GM04504 (cell line): ENCODE data around the gene P2RX5.

Experiments
- DNase-seq: peaks from one replicate; pipeline ENCODE4 v3.0.0-alpha.2; 2012; ENCODE audit warnings: low read depth

P2RX5 gene

GRCh38 chr17:3681057-3681456, 14.9 kb downstream of the P2RX5 start:
- DNase-seq, result no peak

- no peak for DNase-seq
These were observed 16.3 kb downstream of the P2RX5 start for GRCh38 chr17:3679531-3680126.

- DNase-seq, result no peak
These were observed 17.0 kb downstream of the P2RX5 start for GRCh38 chr17:3678821-3679530.

GRCh38 chr17:3678095-3678820, 17.7 kb downstream of the P2RX5 start:
- DNase-seq, result no peak

- no peak for DNase-seq
These were observed 20.1 kb downstream of the P2RX5 start for GRCh38 chr17:3675886-3676285.

GRCh38 chr17:3672571-3672970, 23.4 kb downstream of the P2RX5 start:
- no peak for DNase-seq

GRCh38 chr17:3669548-3669947, 26.4 kb downstream of the P2RX5 start:
- DNase-seq, result no peak

GRCh38 chr17:3669085-3669347, 26.9 kb downstream of the P2RX5 start:
- DNase-seq, result no peak

- peak; percentile 96 for DNase-seq
These were observed 27.5 kb downstream of the P2RX5 start, which contains the start of the genes EMC6 and TAX1BP3 for GRCh38 chr17:3668279-3669084. TSS of gene EMC6 (plus strand) at chr17:3668812. CDS start at chr17:3669147, 335 bp downstream. TSS of gene TAX1BP3 (minus strand) at chr17:3668578. CDS start at chr17:3668526, 52 bp downstream.

GRCh38 chr17:3667366-3668278, 28.3 kb downstream of the P2RX5 start:
- DNase-seq, result peak; percentile 84

- no peak for DNase-seq
These were observed 29.4 kb downstream of the P2RX5 start for GRCh38 chr17:3666516-3666915.

- DNase-seq, result no peak
These were observed 30.1 kb downstream of the P2RX5 start for GRCh38 chr17:3665834-3666233.

GRCh38 chr17:3663102-3664011, 32.6 kb downstream of the P2RX5 start:
- no peak for DNase-seq

GRCh38 chr17:3660311-3660891, 35.6 kb downstream of the P2RX5 start:
- no peak for DNase-seq

GRCh38 chr17:3659541-3660111, 36.3 kb downstream of the P2RX5 start:
- DNase-seq, result peak; percentile 81

GRCh38 chr17:3658784-3659449, 37.0 kb downstream of the P2RX5 start:
- DNase-seq, result no peak

GRCh38 chr17:3657874-3658783, 37.8 kb downstream of the P2RX5 start:
- no peak for DNase-seq

- no peak for DNase-seq
These were observed 38.4 kb downstream of the P2RX5 start for GRCh38 chr17:3657588-3657869.
